Keratinocyte (primary cell): ENCODE data around the gene HUS1B. TPM values are rescaled to one million over a fixed set of nuclear protein-coding genes. Genes with fewer than 3 reads are reported as not detected.

Source experiments
- DNase-seq: peaks from one replicate; pipeline ENCODE4 v3.0.0-alpha.2; 2011; ENCODE audit warnings: low read depth, missing footprints, low spot score
- FAIRE-seq: peaks from 2 replicates; lab custom pipeline; 2011; peaks lifted over from hg19 to GRCh38; lab: Jason Lieb, UNC
- H2AFZ ChIP-seq: 2 replicates; pipeline ENCODE4 v1.6.0; 2012; ENCODE audit warnings: low read length, control low read depth, inconsistent platforms; ENCODE audit not compliant: control insufficient read depth
- H3K27ac ChIP-seq: 2 replicates; pipeline ENCODE4 v1.5.1; 2011; ENCODE audit warnings: low read length; ENCODE audit not compliant: control insufficient read depth, insufficient read depth
- H3K27me3 ChIP-seq: 3 replicates; pipeline ENCODE4 v1.6.0; 2011; ENCODE audit warnings: low read length; ENCODE audit not compliant: control insufficient read depth, insufficient read depth; ENCODE audit errors: extremely low read depth
- H3K36me3 ChIP-seq, 2 experiments: 2 replicates in 1 of 2; 3 replicates in 1 of 2; pipeline ENCODE4 v1.5.1; 2011; ENCODE audit warnings: low read length in 2 of 2, mild to moderate bottlenecking in 1 of 2; ENCODE audit not compliant: control insufficient read depth in 2 of 2, insufficient read depth in 2 of 2; ENCODE audit errors: extremely low read depth in 1 of 2
- H3K4me1 ChIP-seq: 3 replicates; pipeline ENCODE4 v1.5.1; 2011; ENCODE audit warnings: low read length; ENCODE audit not compliant: control insufficient read depth, insufficient read depth; ENCODE audit errors: extremely low read depth
- H3K4me2 ChIP-seq: 3 replicates; pipeline ENCODE4 v1.6.0; 2011; ENCODE audit warnings: low read depth, low read length; ENCODE audit not compliant: control insufficient read depth, insufficient read depth; ENCODE audit errors: extremely low read depth
- H3K4me3 ChIP-seq, 3 experiments: fragments of 200-600 bp in 1 of 3; sonication (generic) in 1 of 3; 2 replicates in 2 of 3; 3 replicates in 1 of 3; pipeline ENCODE4 v1.5.1; 2011 to 2016; ENCODE audit warnings: low read length in 3 of 3, mild to moderate bottlenecking in 3 of 3, control low read depth in 2 of 3, inconsistent platforms in 1 of 3, low read depth in 1 of 3, mixed read lengths in 1 of 3, mixed run types in 1 of 3, moderate library complexity in 1 of 3; ENCODE audit not compliant: control insufficient read depth in 2 of 3, insufficient read depth in 2 of 3; ENCODE audit errors: extremely low read depth in 1 of 3
- H3K79me2 ChIP-seq: 2 replicates; pipeline ENCODE4 v1.6.0; 2012; ENCODE audit warnings: low read length; ENCODE audit not compliant: control insufficient read depth, insufficient read depth
- H3K9ac ChIP-seq: 3 replicates; pipeline ENCODE4 v1.6.0; 2011; ENCODE audit warnings: low read length; ENCODE audit not compliant: control insufficient read depth, insufficient read depth; ENCODE audit errors: extremely low read depth
- H3K9me1 ChIP-seq: 3 replicates; pipeline ENCODE4 v1.6.0; 2011; ENCODE audit warnings: low read length; ENCODE audit not compliant: control insufficient read depth, insufficient read depth; ENCODE audit errors: extremely low read depth
- H3K9me3 ChIP-seq: 2 replicates; pipeline ENCODE4 v1.5.1; 2012; ENCODE audit warnings: low read depth, low read length; ENCODE audit not compliant: control insufficient read depth
- H4K20me1 ChIP-seq: 3 replicates; pipeline ENCODE4 v1.6.0; 2011; ENCODE audit warnings: low read length; ENCODE audit not compliant: control insufficient read depth, insufficient read depth; ENCODE audit errors: extremely low read depth
- EZH2 ChIP-seq: IDR thresholded peaks from one replicate; pipeline ENCODE4 v1.6.1; 2012; ENCODE audit warnings: inconsistent platforms, mild to moderate bottlenecking, low read length, moderate library complexity
- dilution Hi-C: fragments of 300-500 bp; cut with MboI; formaldehyde crosslinking; loops from one replicate; pipeline ENCODE4 v1.7.0; 2020; ENCODE audit warnings: low sequenced_read_pairs; ENCODE audit not compliant: extremely low pct_ligation_motif_present
- polyA plus RNA-seq, 5 experiments: library from polyadenylated mRNA; depleted of rRNA in 3 of 5; stranded (reverse) in 3 of 5; stranded (forward) in 1 of 5; unstranded in 1 of 5; fragments of >200 nt; gene quantifications; 1 replicate in 1 of 5; 2 replicates in 3 of 5; 3 replicates in 1 of 5; pipeline versions ENCODE4 v1.2.1 to v1.2.3, GENCODE V29; 2011 to 2012; ENCODE audit warnings: missing spikeins in 2 of 5, low read depth in 1 of 5, low replicate concordance in 1 of 5
- TF ChIP-seq, protein P1 (sequence below), 3 experiments: IDR thresholded peaks in 1 of 3; conservative IDR thresholded peaks in 1 of 3; optimal IDR thresholded peaks in 1 of 3; 2 replicates in 2 of 3; 3 replicates in 1 of 3; pipeline versions ENCODE3 to v1.5.1; 2011; ENCODE audit warnings: low read length in 3 of 3, mild to moderate bottlenecking in 3 of 3, moderate library complexity in 2 of 3, control low read depth in 1 of 3, inconsistent platforms in 1 of 3; ENCODE audit not compliant: insufficient read depth in 2 of 3; ENCODE audit errors: extremely low read depth in 1 of 3

Gene HUS1B
- polyA plus RNA-seq, 1 donor (not counting 4 experiments of a cell fraction or from before 2014, with no cell fraction given) = 0.13 TPM

GRCh38 chr6:692858-693722, 36.2 kb upstream of the HUS1B start, which contains the start of gene EXOC2:
Gene EXOC2, minus strand, starts transcription at chr6:693139. Its CDS starts 55,321 bp downstream, at chr6:637818.
- no peaks in the 10 kb centered on the region for H3K27me3 ChIP-seq
- peaks cover 15% of the 10 kb centered on the region for H3K4me1 ChIP-seq
- peak within 1 kb of the TSS; percentile 82 for H3K27ac ChIP-seq
- H3K4me2 ChIP-seq = peak within 1 kb of the TSS; percentile 89
- H2AFZ ChIP-seq = peak within 1 kb of the TSS; percentile 99
- dilution Hi-C loops = no loop called here
- H3K9ac ChIP-seq = peak within 1 kb of the TSS; percentile 85
- peaks cover 43% of the 10 kb centered on the region for H3K79me2 ChIP-seq
- TF ChIP-seq EZH2 = no peak
- TF ChIP-seq, protein P1, sequence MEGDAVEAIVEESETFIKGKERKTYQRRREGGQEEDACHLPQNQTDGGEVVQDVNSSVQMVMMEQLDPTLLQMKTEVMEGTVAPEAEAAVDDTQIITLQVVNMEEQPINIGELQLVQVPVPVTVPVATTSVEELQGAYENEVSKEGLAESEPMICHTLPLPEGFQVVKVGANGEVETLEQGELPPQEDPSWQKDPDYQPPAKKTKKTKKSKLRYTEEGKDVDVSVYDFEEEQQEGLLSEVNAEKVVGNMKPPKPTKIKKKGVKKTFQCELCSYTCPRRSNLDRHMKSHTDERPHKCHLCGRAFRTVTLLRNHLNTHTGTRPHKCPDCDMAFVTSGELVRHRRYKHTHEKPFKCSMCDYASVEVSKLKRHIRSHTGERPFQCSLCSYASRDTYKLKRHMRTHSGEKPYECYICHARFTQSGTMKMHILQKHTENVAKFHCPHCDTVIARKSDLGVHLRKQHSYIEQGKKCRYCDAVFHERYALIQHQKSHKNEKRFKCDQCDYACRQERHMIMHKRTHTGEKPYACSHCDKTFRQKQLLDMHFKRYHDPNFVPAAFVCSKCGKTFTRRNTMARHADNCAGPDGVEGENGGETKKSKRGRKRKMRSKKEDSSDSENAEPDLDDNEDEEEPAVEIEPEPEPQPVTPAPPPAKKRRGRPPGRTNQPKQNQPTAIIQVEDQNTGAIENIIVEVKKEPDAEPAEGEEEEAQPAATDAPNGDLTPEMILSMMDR (optimal IDR thresholded peaks at IDR 0.05 in 1 of 3, IDR thresholded peaks at IDR 0.05 in 1 of 3, conservative IDR thresholded peaks at IDR 0.05 in 1 of 3; ENCODE audit: extremely low read depth in 1 of 3, insufficient read depth in 2 of 3, low read length in 3 of 3) = no peak
- peak within 1 kb of the TSS; percentile 87 to 93 (median 89) for H3K4me3 ChIP-seq
- no peaks in the 10 kb centered on the region for H3K9me3 ChIP-seq
- DNase-seq (peak; percentile 25), FAIRE-seq (no peak)
- peaks cover 4 to 5% of the 10 kb centered on the region in 2 experiments for H3K36me3 ChIP-seq
- H3K9me1 ChIP-seq = no peaks in the 10 kb centered on the region
- H4K20me1 ChIP-seq = peaks cover 2% of the 10 kb centered on the region

- no peaks in the 10 kb centered on the region for H3K9me3 ChIP-seq
- H2AFZ ChIP-seq = peak overlapping the region; percentile 99
- peak overlapping the region; percentile 87 to 93 (median 89) for H3K4me3 ChIP-seq
- H3K27me3 ChIP-seq = no peaks in the 10 kb centered on the region
- H3K9ac ChIP-seq = peak overlapping the region; percentile 85
- H3K4me2 ChIP-seq = peak overlapping the region; percentile 89
- H3K27ac ChIP-seq = peak overlapping the region; percentile 82
- no peak for TF ChIP-seq EZH2
- TF ChIP-seq, protein P1 (optimal IDR thresholded peaks at IDR 0.05 in 1 of 3, IDR thresholded peaks at IDR 0.05 in 1 of 3, conservative IDR thresholded peaks at IDR 0.05 in 1 of 3; ENCODE audit: extremely low read depth in 1 of 3, insufficient read depth in 2 of 3, low read length in 3 of 3) = no peak
- peaks cover 50% of the 10 kb centered on the region for H3K79me2 ChIP-seq
- DNase-seq (no peak), FAIRE-seq (peak; percentile 63)
- peaks cover 8 to 9% of the 10 kb centered on the region in 2 experiments for H3K36me3 ChIP-seq
- dilution Hi-C loops = no loop called here
- peaks cover 2% of the 10 kb centered on the region for H4K20me1 ChIP-seq
- peaks cover 15% of the 10 kb centered on the region for H3K4me1 ChIP-seq
- no peaks in the 10 kb centered on the region for H3K9me1 ChIP-seq
These were observed 35.5 kb upstream of the HUS1B start for GRCh38 chr6:692356-692851.
